OCI-M1 (cell line): ENCODE results near the gene ADORA2B.
"Not testable (repeated sequence)": the region's sequence is repeated elsewhere in the genome, so short reads cannot be mapped to it uniquely, and the experiment has no call there.

Experiments
- DNase-seq: peaks from one replicate; lab custom pipeline; 2025; lab: John Stamatoyannopoulos, UW

The ADORA2B gene

GRCh38 chr17:15955793-15956541 is 11.0 kb downstream of the ADORA2B start:
- DNase-seq: peak; percentile 91

GRCh38 chr17:15957206-15957605 is 12.3 kb downstream of the ADORA2B start:
- DNase-seq: peak; percentile 59

- no peak for DNase-seq
These were observed 12.8 kb downstream of the ADORA2B start for GRCh38 chr17:15957608-15958307.

GRCh38 chr17:15958484-15958854 is 13.5 kb downstream of the ADORA2B start:
- DNase-seq: no peak

DNA sequence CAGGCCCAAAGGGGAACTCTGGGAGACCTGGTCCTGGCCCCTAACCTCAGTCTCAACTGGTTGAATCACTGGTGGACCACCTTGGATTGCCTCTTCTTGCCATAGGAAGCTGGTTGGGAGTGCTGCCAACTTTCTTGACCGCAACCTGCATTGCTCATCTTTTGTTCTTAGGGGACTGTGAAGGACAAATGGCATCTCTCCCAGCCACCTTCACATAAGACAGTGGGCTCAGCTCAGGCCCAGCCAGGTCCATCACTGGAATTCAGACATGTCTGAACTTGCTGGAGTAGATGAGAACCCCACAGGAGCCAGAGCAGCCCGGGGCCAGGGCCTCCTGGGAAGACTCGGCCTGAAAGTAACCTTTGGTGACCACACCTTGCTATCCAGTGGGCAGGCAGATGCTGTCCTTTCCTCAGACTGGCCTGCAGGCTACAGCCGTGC is 18.8 kb downstream of the ADORA2B start:
- no peak for DNase-seq

DNA sequence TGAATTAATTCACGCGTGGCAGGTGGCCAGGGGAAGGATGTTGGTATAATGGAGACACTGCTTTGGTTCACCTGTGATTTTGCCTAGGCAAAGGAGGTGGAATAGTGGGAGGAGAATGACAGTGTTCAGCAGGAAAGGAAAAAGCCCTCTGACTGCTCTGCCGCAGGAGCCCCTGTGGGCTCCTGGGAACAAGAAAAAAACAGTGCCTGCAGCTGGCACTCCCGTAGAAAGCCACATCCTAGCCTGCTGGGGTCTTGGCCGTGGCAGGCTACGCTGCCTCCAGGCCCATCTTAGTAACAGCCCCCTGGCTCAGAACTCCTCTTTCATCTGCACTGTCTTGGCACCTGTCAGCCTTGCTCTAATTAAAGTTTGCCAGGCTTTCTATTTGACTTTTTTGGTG is 20.6 kb downstream of the ADORA2B start:
- no peak for DNase-seq

GRCh38 chr17:15966183-15966878 is 21.4 kb downstream of the ADORA2B start:
- no peak for DNase-seq

GRCh38 chr17:15966879-15967248 is 21.9 kb downstream of the ADORA2B start:
- DNase-seq: no peak

GRCh38 chr17:15967706-15968399 is 22.9 kb downstream of the ADORA2B start:
- DNase-seq: no peak

- DNase-seq: no peak
These were observed 24.5 kb downstream of the ADORA2B start for GRCh38 chr17:15969463-15969862.

GRCh38 chr17:15970500-15970899 is 25.6 kb downstream of the ADORA2B start:
- no peak for DNase-seq

GRCh38 chr17:15971098-15971678 is 26.3 kb downstream of the ADORA2B start:
- DNase-seq: peak; percentile 37

GRCh38 chr17:15971882-15972281 is 27.0 kb downstream of the ADORA2B start:
- DNase-seq: no peak

DNA sequence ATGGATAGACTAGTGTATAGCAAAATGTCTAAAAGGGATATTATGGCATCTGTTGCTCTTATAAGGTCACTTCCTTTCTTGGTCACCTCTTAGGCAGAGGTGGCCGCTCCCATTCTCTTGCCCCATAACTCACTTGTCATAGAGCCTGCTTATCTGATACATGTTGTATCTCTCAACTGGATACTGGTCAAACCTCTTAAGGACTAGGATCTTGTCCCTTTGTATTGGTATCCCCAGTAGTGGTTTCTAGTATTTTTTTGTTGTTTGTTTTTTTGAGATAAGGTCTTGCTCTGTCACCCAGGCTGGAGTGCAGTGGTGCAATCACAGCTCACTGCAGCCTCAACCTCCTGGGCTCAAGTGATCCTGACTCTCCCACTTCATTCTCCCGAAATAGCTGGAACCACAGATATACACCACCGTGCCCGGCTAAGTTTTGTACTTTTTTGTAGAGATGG is 27.6 kb downstream of the ADORA2B start:
- DNase-seq: peak; percentile 68

DNA sequence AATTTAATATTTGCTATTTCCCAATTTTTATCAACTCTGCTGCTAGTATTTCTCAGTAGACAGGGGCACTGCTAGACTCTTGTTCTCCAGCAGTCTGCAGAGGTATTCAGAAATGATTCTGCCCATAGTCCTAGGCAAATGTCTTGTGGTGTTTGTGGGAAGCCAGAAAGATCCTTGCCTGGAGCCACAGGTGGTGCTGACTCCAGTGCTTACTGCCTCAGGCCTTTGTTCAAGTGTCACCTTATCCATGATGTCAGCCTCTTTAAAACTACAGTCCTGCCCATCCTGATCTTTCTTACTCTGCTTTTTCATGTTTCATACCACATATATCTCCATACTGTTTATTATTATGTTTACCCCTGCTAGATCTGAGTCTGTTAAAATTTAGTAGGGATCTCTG is 28.1 kb downstream of the ADORA2B start:
- DNase-seq: no peak

GRCh38 chr17:15973834-15974233 is 28.9 kb downstream of the ADORA2B start:
- DNase-seq: no peak

GRCh38 chr17:15977894-15978293 is 33.0 kb downstream of the ADORA2B start:
- DNase-seq: no peak

- no peak for DNase-seq
These were observed 33.7 kb downstream of the ADORA2B start for GRCh38 chr17:15978606-15979005.

- DNase-seq: not testable (repeated sequence)
These were observed 34.1 kb downstream of the ADORA2B start for GRCh38 chr17:15979013-15979412.

GRCh38 chr17:15981208-15981607 is 36.3 kb downstream of the ADORA2B start:
- DNase-seq: peak; percentile 26

DNA sequence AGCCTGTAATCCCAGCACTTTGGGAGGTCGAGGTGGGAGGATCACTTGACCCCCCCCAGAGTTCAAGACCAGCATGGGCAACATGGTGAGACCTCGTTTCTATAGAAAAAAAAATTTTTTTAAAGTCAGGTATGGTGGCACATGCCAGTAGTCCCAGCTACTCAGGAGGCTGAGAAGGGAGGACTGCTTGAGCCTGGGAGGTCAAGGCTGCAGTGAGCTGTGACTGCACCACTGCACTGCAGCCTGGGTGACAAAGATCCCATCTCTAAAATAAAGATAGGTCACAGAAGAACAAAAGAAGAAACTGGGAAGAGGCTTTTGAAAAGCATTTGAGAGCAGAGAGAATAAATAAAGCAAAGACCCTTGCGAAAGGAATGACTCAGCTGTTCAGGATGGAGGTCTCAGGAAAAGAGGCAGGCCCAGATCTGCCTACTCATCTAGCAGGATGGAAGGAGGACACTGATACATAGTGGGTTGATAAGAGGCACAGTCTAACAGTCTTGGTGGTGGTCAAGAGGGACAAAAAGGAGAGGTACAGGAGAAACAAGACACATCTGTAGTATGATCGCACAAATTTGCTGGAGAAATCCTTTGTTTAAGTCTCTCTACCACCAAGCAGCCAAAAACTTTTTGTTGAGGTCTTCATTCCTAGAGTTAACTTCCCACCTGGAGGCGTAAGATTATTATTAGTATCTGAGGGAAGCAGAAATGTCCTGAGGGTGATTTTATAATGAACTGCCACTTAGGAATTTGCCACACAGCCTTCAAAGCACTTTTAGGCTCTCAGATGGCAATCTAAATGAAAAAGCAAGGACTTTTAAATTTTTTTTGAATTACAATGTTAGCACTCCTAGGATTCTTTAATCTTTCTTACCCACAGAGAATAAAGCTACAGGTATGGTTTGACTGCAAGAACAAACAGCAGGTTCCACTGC is 37.0 kb downstream of the ADORA2B start:
- peak; percentile 63 for DNase-seq
